Gastrocnemius medialis (tissue), 4 donors: Measurements from ENCODE around the gene NR1D2.

Source experiments
- POLR2A ChIP-seq, 2 donors: fragments of 450-650 bp; IDR thresholded peaks; one replicate each; pipeline ENCODE4 v1.6.1; 2017; ENCODE audit warnings: antibody characterized with exemption in 2 of 2, mild to moderate bottlenecking in 2 of 2, moderate library complexity in 2 of 2
- TF ChIP-seq, protein P1 (sequence below), 5 experiments: fragments of 450-650 bp in 3 of 5; fragments of 200-600 bp in 2 of 5; sonication (generic) in 2 of 5; IDR thresholded peaks in 4 of 5; conservative IDR thresholded peaks in 1 of 5; 1 replicate in 4 of 5; 2 replicates in 1 of 5; pipeline ENCODE4 v1.5.1; 2016 to 2019; ENCODE audit warnings: antibody characterized with exemption in 5 of 5, mild to moderate bottlenecking in 3 of 5, moderate library complexity in 3 of 5

DNA sequence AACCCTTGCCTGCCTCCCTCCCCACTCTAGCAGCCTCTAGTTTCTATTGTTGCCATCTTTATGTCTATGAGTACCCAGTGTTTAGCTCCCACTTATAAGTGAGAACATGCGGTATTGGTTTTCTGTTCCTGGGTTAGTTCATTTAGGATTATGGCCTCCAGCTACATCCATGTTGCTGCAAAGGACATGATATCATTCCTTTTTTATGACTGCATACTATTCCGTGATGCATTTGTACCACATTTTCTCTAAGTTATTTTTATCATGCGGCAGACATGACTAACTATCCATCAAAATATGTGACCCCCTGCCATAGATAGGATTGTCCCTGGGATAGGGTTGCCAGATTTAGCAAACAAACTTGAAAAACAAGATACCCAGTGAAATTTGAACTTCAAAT lies 58.4 kb downstream of the NR1D2 start:
- TF ChIP-seq, protein P1, sequence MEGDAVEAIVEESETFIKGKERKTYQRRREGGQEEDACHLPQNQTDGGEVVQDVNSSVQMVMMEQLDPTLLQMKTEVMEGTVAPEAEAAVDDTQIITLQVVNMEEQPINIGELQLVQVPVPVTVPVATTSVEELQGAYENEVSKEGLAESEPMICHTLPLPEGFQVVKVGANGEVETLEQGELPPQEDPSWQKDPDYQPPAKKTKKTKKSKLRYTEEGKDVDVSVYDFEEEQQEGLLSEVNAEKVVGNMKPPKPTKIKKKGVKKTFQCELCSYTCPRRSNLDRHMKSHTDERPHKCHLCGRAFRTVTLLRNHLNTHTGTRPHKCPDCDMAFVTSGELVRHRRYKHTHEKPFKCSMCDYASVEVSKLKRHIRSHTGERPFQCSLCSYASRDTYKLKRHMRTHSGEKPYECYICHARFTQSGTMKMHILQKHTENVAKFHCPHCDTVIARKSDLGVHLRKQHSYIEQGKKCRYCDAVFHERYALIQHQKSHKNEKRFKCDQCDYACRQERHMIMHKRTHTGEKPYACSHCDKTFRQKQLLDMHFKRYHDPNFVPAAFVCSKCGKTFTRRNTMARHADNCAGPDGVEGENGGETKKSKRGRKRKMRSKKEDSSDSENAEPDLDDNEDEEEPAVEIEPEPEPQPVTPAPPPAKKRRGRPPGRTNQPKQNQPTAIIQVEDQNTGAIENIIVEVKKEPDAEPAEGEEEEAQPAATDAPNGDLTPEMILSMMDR (IDR thresholded peaks at IDR 0.05 in 4 of 5, conservative IDR thresholded peaks at IDR 0.05 in 1 of 5): no peak
- TF ChIP-seq POLR2A (IDR thresholded peaks at IDR 0.05): no peak
